Measurements from ENCODE around the gene SCAMP2.

DNA sequence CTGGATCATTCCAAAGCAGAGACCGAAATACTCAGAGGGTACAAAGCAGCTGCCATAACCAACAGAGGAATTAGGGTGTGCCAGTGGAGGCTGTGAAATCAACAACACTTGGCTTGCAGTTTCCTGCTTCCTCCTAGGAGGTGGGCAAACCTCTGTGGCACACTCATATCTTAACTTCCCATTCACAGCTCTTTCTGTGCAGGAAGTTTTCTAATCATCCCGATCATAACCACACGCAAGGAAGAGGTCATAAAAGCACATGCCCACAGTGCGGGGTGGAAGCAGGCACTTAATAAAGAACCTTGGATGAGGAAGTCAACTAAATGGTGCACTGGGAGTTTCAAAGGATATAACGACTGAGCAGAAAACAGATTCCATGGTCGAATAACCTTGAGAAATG lies 5.1 kb downstream of the SCAMP2 start:
- no peak for TF ChIP-seq ESRRA (CRISPR knock-in tag; IDR thresholded peaks at IDR 0.05; ENCODE audit: low read depth)
- TF ChIP-seq ZBTB21 (CRISPR knock-in tag; IDR thresholded peaks at IDR 0.05), result no peak
- no peak for TF ChIP-seq ZBTB7A (CRISPR knock-in tag; IDR thresholded peaks at IDR 0.05)
- TF ChIP-seq BCLAF1 (IDR thresholded peaks at IDR 0.05), result no peak
- TF ChIP-seq HMG20B (CRISPR knock-in tag; conservative IDR thresholded peaks at IDR 0.05), result no peak
- TF ChIP-seq ASH2L (IDR thresholded peaks at IDR 0.05; ENCODE audit: insufficient read length, low read depth, low read length), result no peak
- TF ChIP-seq, protein P1, sequence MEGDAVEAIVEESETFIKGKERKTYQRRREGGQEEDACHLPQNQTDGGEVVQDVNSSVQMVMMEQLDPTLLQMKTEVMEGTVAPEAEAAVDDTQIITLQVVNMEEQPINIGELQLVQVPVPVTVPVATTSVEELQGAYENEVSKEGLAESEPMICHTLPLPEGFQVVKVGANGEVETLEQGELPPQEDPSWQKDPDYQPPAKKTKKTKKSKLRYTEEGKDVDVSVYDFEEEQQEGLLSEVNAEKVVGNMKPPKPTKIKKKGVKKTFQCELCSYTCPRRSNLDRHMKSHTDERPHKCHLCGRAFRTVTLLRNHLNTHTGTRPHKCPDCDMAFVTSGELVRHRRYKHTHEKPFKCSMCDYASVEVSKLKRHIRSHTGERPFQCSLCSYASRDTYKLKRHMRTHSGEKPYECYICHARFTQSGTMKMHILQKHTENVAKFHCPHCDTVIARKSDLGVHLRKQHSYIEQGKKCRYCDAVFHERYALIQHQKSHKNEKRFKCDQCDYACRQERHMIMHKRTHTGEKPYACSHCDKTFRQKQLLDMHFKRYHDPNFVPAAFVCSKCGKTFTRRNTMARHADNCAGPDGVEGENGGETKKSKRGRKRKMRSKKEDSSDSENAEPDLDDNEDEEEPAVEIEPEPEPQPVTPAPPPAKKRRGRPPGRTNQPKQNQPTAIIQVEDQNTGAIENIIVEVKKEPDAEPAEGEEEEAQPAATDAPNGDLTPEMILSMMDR (CRISPR knock-in tag; IDR thresholded peaks at IDR 0.05), result no peak
- TF ChIP-seq PRPF4 (IDR thresholded peaks at IDR 0.05; ENCODE audit: low read depth, low read length, poor library complexity, severe bottlenecking), result no peak
- no peak for TF ChIP-seq CEBPG (CRISPR knock-in tag; IDR thresholded peaks at IDR 0.05)
- TF ChIP-seq GTF2F1 (IDR thresholded peaks at IDR 0.05; ENCODE audit: low read length), result no peak
- TF ChIP-seq, protein P2, sequence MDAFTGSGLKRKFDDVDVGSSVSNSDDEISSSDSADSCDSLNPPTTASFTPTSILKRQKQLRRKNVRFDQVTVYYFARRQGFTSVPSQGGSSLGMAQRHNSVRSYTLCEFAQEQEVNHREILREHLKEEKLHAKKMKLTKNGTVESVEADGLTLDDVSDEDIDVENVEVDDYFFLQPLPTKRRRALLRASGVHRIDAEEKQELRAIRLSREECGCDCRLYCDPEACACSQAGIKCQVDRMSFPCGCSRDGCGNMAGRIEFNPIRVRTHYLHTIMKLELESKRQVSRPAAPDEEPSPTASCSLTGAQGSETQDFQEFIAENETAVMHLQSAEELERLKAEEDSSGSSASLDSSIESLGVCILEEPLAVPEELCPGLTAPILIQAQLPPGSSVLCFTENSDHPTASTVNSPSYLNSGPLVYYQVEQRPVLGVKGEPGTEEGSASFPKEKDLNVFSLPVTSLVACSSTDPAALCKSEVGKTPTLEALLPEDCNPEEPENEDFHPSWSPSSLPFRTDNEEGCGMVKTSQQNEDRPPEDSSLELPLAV (CRISPR knock-in tag; conservative IDR thresholded peaks at IDR 0.05; ENCODE audit: low read depth), result no peak
- no peak for TF ChIP-seq ATF2 (CRISPR knock-in tag; IDR thresholded peaks at IDR 0.05)

All from HepG2 (cell line).